ENCODE data around the gene ACSL3. TPM values are rescaled to one million over a fixed set of nuclear protein-coding genes. Genes with fewer than 3 reads are reported as not detected.

The ACSL3 gene
- total and polyA plus RNA-seq, 2 donors (not counting 3 experiments of a cell fraction or from before 2014, with no cell fraction given): 58.7 to 139 TPM

DNA sequence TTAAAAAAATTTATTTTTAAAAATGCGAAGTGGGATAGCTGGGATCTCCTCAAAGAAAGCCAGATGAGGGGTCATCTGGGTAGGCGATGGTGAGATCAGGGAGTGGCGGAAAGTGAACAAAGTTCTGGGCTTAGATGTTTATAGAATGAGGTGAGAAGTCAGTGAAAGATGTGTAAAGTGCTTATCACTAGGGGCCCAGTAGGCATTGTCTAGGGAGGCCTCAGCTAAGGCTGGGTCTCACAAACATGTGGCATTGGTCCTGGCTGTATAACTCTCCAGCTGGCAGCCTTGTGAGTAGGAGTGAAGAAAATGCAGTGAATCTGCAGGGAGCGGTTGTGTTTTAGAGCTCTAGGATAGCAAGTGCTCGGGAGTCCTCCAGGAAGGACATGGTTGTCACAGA lies 10.5 kb downstream of the ACSL3 start:
- ChIA-PET POLR2A (no interaction called here), CTCF (interaction anchor here (1.5 kb wide), 1 partner anchor 14 kb away, joined by 3 read pairs; no protein-coding TSS in a partner anchor)
- dilution Hi-C loops (cut with MboI; ENCODE audit: extremely low pct_ligation_motif_present, low sequenced_read_pairs) (no loop called here), intact Hi-C loops (cut with micrococcal nuclease) (no loop called here)
- no peak overlapping the region for H3K9ac ChIP-seq (replicated peaks; ENCODE audit: extremely low read depth, insufficient read depth, low read length)
- no peak overlapping the region for H2AFZ ChIP-seq (ENCODE audit: low read depth, low read length)
- no peak for DNase-seq (ENCODE audit: low read depth, low spot score)
- H3K4me2 ChIP-seq (ENCODE audit: insufficient read depth, low read length): no peak overlapping the region
- H3K4me1 ChIP-seq (ENCODE audit: control insufficient read depth, extremely low read depth, insufficient read depth, low read length): no peaks in the 10 kb centered on the region
- no peak for FAIRE-seq
- peaks cover 98% of the 10 kb centered on the region for H3K79me2 ChIP-seq (ENCODE audit: control insufficient read depth, insufficient read depth, low read length)
- H3K9me1 ChIP-seq (replicated peaks; ENCODE audit: control insufficient read depth, extremely low read depth, insufficient read depth, low read length): no peaks in the 10 kb centered on the region
- no peaks in the 10 kb centered on the region for H3K9me3 ChIP-seq (replicated peaks; ENCODE audit: control insufficient read depth, insufficient read depth, low read length)
- H3K27ac ChIP-seq (ENCODE audit: insufficient read depth, low read depth, low read length): no peak overlapping the region
- no peak overlapping the region for H3K4me3 ChIP-seq (replicated peaks in 1 of 3; ENCODE audit: insufficient read depth in 1 of 3, low read depth in 1 of 3, low read length in 3 of 3)
- peaks cover 18% of the 10 kb centered on the region for H4K20me1 ChIP-seq (replicated peaks; ENCODE audit: control insufficient read depth, extremely low read depth, insufficient read depth, low read length)
- no TSS peak for BruUV-seq (replicated peaks)
- TF ChIP-seq, protein P1, sequence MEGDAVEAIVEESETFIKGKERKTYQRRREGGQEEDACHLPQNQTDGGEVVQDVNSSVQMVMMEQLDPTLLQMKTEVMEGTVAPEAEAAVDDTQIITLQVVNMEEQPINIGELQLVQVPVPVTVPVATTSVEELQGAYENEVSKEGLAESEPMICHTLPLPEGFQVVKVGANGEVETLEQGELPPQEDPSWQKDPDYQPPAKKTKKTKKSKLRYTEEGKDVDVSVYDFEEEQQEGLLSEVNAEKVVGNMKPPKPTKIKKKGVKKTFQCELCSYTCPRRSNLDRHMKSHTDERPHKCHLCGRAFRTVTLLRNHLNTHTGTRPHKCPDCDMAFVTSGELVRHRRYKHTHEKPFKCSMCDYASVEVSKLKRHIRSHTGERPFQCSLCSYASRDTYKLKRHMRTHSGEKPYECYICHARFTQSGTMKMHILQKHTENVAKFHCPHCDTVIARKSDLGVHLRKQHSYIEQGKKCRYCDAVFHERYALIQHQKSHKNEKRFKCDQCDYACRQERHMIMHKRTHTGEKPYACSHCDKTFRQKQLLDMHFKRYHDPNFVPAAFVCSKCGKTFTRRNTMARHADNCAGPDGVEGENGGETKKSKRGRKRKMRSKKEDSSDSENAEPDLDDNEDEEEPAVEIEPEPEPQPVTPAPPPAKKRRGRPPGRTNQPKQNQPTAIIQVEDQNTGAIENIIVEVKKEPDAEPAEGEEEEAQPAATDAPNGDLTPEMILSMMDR (IDR thresholded peaks at IDR 0.05; ENCODE audit: extremely low read depth in 1 of 2, insufficient read depth in 1 of 2, low read depth in 1 of 2, low read length in 2 of 2): no peak
- TF ChIP-seq JUN (IDR thresholded peaks at IDR 0.05; ENCODE audit: borderline replicate concordance, insufficient read depth, insufficient read length, low read depth) (no peak), POLR2A (IDR thresholded peaks at IDR 0.05; ENCODE audit: low read depth, low read length) (no peak), FOS (IDR thresholded peaks at IDR 0.05; ENCODE audit: borderline replicate concordance, insufficient read depth, low read length) (no peak), POLR2AphosphoS5 (IDR thresholded peaks at IDR 0.05; ENCODE audit: insufficient read depth, low read depth, low read length) (no peak), MYC (IDR thresholded peaks at IDR 0.05; ENCODE audit: low read depth, low read length) (no peak), GATA2 (IDR thresholded peaks at IDR 0.05; ENCODE audit: insufficient read depth, insufficient read length, low read depth, low read length) (no peak), EZH2 (IDR thresholded peaks at IDR 0.05; ENCODE audit: borderline replicate concordance, low read depth, low read length, severe bottlenecking) (no peak)
- TF ChIP-seq, protein P2, sequence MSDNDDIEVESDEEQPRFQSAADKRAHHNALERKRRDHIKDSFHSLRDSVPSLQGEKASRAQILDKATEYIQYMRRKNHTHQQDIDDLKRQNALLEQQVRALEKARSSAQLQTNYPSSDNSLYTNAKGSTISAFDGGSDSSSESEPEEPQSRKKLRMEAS (IDR thresholded peaks at IDR 0.05; ENCODE audit: insufficient read depth, insufficient read length): no peak
- H3K27me3 ChIP-seq (ENCODE audit: control insufficient read depth in 2 of 2, insufficient read depth in 2 of 2, low read length in 2 of 2): no peaks in the 10 kb centered on the region
- no peaks in the 10 kb centered on the region for H3K36me3 ChIP-seq (ENCODE audit: control insufficient read depth in 2 of 2, extremely low read depth in 1 of 2, insufficient read depth in 2 of 2, low read length in 2 of 2)

All from endothelial cell of umbilical vein (primary cell).